ENCODE measurements around the gene CNN2. TPM values are rescaled to one million over a fixed set of nuclear protein-coding genes. Genes with fewer than 3 reads are reported as not detected.

CNN2 gene
- total and polyA plus RNA-seq, 4 donors: 10.1 to 38.4 (median 26.8) TPM

DNA sequence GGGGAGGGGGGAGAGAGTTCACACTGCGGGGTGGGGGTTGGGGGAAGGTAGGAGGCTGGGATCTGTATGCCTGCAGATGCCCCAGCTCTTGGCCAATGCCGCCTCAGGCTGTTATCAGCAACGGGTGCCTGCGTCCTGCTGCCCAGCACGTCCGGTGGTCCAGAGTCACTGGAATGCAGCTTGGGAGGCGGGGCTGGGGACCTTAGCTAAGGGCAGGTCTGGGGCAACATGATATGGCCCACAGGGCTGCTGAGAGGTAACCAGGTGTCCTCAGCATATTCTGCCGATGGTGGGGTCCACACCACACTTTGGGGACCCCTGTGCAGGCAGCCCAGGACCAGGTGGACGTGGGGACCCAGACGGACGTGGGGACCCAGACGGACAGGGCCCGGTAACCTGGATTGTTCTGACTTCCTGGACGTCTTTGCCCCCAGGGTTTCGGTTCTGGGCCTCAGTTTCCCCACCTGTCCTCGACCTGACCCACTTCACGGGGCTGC lies 39.9 kb downstream of the CNN2 start:
- H3K27ac ChIP-seq (ENCODE audit: low read depth in 1 of 2, low read length in 2 of 2): no peak overlapping the region
- no peak for DNase-seq (ENCODE audit: low spot score)
- peaks cover 0 to 7% (median 2%) of the 10 kb centered on the region in 4 donors for H3K27me3 ChIP-seq (ENCODE audit: control insufficient read depth in 4 of 4, insufficient read depth in 4 of 4, low read length in 3 of 4)
- H3K36me3 ChIP-seq (ENCODE audit: control insufficient read depth in 4 of 4, insufficient read depth in 3 of 4, low read depth in 1 of 4, low read length in 3 of 4): no peaks in the 10 kb centered on the region
- no peak overlapping the region for H3K4me3 ChIP-seq (ENCODE audit: low read depth in 1 of 3, low read length in 3 of 3)
- H3K4me1 ChIP-seq (ENCODE audit: control insufficient read depth in 4 of 4, insufficient read depth in 4 of 4, low read length in 3 of 4): peaks cover 2 to 27% (median 13%) of the 10 kb centered on the region in 4 donors
- no peak overlapping the region for H3K9ac ChIP-seq (ENCODE audit: low read depth in 1 of 2, low read length in 2 of 2)
- TF ChIP-seq, protein P1, sequence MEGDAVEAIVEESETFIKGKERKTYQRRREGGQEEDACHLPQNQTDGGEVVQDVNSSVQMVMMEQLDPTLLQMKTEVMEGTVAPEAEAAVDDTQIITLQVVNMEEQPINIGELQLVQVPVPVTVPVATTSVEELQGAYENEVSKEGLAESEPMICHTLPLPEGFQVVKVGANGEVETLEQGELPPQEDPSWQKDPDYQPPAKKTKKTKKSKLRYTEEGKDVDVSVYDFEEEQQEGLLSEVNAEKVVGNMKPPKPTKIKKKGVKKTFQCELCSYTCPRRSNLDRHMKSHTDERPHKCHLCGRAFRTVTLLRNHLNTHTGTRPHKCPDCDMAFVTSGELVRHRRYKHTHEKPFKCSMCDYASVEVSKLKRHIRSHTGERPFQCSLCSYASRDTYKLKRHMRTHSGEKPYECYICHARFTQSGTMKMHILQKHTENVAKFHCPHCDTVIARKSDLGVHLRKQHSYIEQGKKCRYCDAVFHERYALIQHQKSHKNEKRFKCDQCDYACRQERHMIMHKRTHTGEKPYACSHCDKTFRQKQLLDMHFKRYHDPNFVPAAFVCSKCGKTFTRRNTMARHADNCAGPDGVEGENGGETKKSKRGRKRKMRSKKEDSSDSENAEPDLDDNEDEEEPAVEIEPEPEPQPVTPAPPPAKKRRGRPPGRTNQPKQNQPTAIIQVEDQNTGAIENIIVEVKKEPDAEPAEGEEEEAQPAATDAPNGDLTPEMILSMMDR (IDR thresholded peaks at IDR 0.05; ENCODE audit: low read depth, low read length, missing input control): no peak
- TF ChIP-seq TAF1 (conservative IDR thresholded peaks at IDR 0.05): no peak
- TF ChIP-seq, protein P2, sequence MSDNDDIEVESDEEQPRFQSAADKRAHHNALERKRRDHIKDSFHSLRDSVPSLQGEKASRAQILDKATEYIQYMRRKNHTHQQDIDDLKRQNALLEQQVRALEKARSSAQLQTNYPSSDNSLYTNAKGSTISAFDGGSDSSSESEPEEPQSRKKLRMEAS (IDR thresholded peaks at IDR 0.05): no peak
- TF ChIP-seq YY1 (IDR thresholded peaks at IDR 0.05): no peak
- no peak for TF ChIP-seq RAD21 (IDR thresholded peaks at IDR 0.05)
- TF ChIP-seq FOXA2 (IDR thresholded peaks at IDR 0.05): no peak
- TF ChIP-seq, protein P3, sequence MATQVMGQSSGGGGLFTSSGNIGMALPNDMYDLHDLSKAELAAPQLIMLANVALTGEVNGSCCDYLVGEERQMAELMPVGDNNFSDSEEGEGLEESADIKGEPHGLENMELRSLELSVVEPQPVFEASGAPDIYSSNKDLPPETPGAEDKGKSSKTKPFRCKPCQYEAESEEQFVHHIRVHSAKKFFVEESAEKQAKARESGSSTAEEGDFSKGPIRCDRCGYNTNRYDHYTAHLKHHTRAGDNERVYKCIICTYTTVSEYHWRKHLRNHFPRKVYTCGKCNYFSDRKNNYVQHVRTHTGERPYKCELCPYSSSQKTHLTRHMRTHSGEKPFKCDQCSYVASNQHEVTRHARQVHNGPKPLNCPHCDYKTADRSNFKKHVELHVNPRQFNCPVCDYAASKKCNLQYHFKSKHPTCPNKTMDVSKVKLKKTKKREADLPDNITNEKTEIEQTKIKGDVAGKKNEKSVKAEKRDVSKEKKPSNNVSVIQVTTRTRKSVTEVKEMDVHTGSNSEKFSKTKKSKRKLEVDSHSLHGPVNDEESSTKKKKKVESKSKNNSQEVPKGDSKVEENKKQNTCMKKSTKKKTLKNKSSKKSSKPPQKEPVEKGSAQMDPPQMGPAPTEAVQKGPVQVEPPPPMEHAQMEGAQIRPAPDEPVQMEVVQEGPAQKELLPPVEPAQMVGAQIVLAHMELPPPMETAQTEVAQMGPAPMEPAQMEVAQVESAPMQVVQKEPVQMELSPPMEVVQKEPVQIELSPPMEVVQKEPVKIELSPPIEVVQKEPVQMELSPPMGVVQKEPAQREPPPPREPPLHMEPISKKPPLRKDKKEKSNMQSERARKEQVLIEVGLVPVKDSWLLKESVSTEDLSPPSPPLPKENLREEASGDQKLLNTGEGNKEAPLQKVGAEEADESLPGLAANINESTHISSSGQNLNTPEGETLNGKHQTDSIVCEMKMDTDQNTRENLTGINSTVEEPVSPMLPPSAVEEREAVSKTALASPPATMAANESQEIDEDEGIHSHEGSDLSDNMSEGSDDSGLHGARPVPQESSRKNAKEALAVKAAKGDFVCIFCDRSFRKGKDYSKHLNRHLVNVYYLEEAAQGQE (IDR thresholded peaks at IDR 0.05): no peak
- TF ChIP-seq NR2F2 (IDR thresholded peaks at IDR 0.05): no peak
- no peak for TF ChIP-seq HNF4G (IDR thresholded peaks at IDR 0.05)
- no peak for TF ChIP-seq GABPA (IDR thresholded peaks at IDR 0.05 in 1 of 2, conservative IDR thresholded peaks at IDR 0.05 in 1 of 2)
- TF ChIP-seq SP1 (IDR thresholded peaks at IDR 0.05): no peak
- no peak for TF ChIP-seq EGR1 (IDR thresholded peaks at IDR 0.05; ENCODE audit: low read depth in 2 of 2)
- no peak for TF ChIP-seq HNF4A (conservative IDR thresholded peaks at IDR 0.05)
- no peak for TF ChIP-seq JUND (IDR thresholded peaks at IDR 0.05)
- TF ChIP-seq, protein P4, sequence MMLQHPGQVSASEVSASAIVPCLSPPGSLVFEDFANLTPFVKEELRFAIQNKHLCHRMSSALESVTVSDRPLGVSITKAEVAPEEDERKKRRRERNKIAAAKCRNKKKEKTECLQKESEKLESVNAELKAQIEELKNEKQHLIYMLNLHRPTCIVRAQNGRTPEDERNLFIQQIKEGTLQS (IDR thresholded peaks at IDR 0.05): no peak
- no peak for TF ChIP-seq RXRA (IDR thresholded peaks at IDR 0.05)
- TF ChIP-seq FOXA1 (IDR thresholded peaks at IDR 0.05): no peak
- TF ChIP-seq, protein P5, sequence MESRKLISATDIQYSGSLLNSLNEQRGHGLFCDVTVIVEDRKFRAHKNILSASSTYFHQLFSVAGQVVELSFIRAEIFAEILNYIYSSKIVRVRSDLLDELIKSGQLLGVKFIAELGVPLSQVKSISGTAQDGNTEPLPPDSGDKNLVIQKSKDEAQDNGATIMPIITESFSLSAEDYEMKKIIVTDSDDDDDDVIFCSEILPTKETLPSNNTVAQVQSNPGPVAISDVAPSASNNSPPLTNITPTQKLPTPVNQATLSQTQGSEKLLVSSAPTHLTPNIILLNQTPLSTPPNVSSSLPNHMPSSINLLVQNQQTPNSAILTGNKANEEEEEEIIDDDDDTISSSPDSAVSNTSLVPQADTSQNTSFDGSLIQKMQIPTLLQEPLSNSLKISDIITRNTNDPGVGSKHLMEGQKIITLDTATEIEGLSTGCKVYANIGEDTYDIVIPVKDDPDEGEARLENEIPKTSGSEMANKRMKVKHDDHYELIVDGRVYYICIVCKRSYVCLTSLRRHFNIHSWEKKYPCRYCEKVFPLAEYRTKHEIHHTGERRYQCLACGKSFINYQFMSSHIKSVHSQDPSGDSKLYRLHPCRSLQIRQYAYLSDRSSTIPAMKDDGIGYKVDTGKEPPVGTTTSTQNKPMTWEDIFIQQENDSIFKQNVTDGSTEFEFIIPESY (IDR thresholded peaks at IDR 0.05): no peak
- no peaks in the 10 kb centered on the region for H3K9me3 ChIP-seq (ENCODE audit: control insufficient read depth in 4 of 4, low read length in 3 of 4)
- 35% methylated on average over 17 of the region's 17 CpGs for WGBS

Measured in liver (tissue), 9 donors.